Endometrial microvascular endothelial cells (primary cell): ENCODE data around the gene CHST15. TPM values are rescaled to one million over a fixed set of nuclear protein-coding genes. Genes with fewer than 3 reads are reported as not detected.

Experiments
- in situ Hi-C: cut with HindIII; loops from 2 replicates; pipeline ENCODE4 v1.10.0; 2017; ENCODE audit warnings: low sequenced_read_pairs, low pct_unique_long_range_greater_than_20kb; ENCODE audit errors: inconsistent ontology term
- total RNA-seq: library from RNA; depleted of rRNA; stranded (reverse); fragments of >200 nt; gene quantifications from one replicate; pipeline ENCODE4 v1.2.3, GENCODE V29; 2015; ENCODE audit errors: inconsistent ontology term

Gene CHST15
- total RNA-seq, 1 donor from 2014 or later: 6.9 TPM

GRCh38 chr10:124009231-124010015, 84.0 kb downstream of the CHST15 start:
- in situ Hi-C loops: no loop called here

GRCh38 chr10:124008681-124009080, 84.7 kb downstream of the CHST15 start:
- in situ Hi-C loops: no loop called here

GRCh38 chr10:124008187-124008586, 85.2 kb downstream of the CHST15 start:
- in situ Hi-C loops: no loop called here

- in situ Hi-C loops: no loop called here
Measured at GRCh38 chr10:124007773-124008145, 85.6 kb downstream of the CHST15 start.

GRCh38 chr10:124007102-124007772, 86.2 kb downstream of the CHST15 start:
- in situ Hi-C loops: no loop called here

- in situ Hi-C loops: no loop called here
Measured at GRCh38 chr10:124006526-124006925, 86.9 kb downstream of the CHST15 start.

- in situ Hi-C loops: no loop called here
Measured at GRCh38 chr10:124005991-124006392, 87.4 kb downstream of the CHST15 start.

GRCh38 chr10:124005091-124005490, 88.3 kb downstream of the CHST15 start:
- in situ Hi-C loops: no loop called here

GRCh38 chr10:124004663-124005004, 88.8 kb downstream of the CHST15 start:
- in situ Hi-C loops: no loop called here

- in situ Hi-C loops: no loop called here
Measured at GRCh38 chr10:124003871-124004662, 89.3 kb downstream of the CHST15 start.

- in situ Hi-C loops: no loop called here
Measured at GRCh38 chr10:124003481-124003870, 89.9 kb downstream of the CHST15 start.

GRCh38 chr10:124003070-124003419, 90.4 kb downstream of the CHST15 start:
- in situ Hi-C loops: no loop called here

- in situ Hi-C loops: no loop called here
Measured at GRCh38 chr10:124002391-124003069, 90.9 kb downstream of the CHST15 start.

GRCh38 chr10:124001391-124002148, 91.8 kb downstream of the CHST15 start:
- in situ Hi-C loops: no loop called here

GRCh38 chr10:124000792-124001201, 92.6 kb downstream of the CHST15 start:
- in situ Hi-C loops: no loop called here

GRCh38 chr10:123999956-124000615, 93.3 kb downstream of the CHST15 start:
- in situ Hi-C loops: loop anchor here (25.0 kb wide), 1 partner anchor 387 kb away; no protein-coding TSS in a partner anchor

- in situ Hi-C loops: loop anchor here (25.0 kb wide), 1 partner anchor 388 kb away; no protein-coding TSS in a partner anchor
Measured at GRCh38 chr10:123999261-123999660, 94.1 kb downstream of the CHST15 start.
